Activated CD8-positive, alpha-beta memory T cell treated with anti-CD3 and anti-CD28 coated beads, Interleukin-2, amount 10 ng/mL, durations not matched to agents 7 days and 5 days (primary cell): ENCODE data around the gene TPCN1. TPM values are rescaled to one million over a fixed set of nuclear protein-coding genes. Genes with fewer than 3 reads are reported as not detected.
"Not testable (repeated sequence)": the region's sequence is repeated elsewhere in the genome, so short reads cannot be mapped to it uniquely, and the experiment has no call there.

Experiments used
- ATAC-seq: fragments of 150-1000 bp; cut with Tn5 transposase; one replicate; pipeline ENCODE4 v1.10.0; 2021; ENCODE audit warnings: moderate library complexity
- CTCF ChIA-PET: fragments of 350-600 bp; sonication (Branson Sonifier 250); formaldehyde crosslinking; loops from one replicate; lab custom pipeline; 2021; ENCODE audit warnings: antibody characterized with exemption; lab: Charles Lee
- DNase-seq: peaks from one replicate; pipeline ENCODE4 v3.0.0-alpha.2; 2020
- H3K27ac Mint-ChIP-seq: one replicate; pipeline ENCODE4 v1.8.0; 2021; ENCODE audit warnings: mild to moderate bottlenecking, mixed read lengths
- H3K27me3 Mint-ChIP-seq: one replicate; pipeline ENCODE4 v1.8.0; 2021; ENCODE audit warnings: mixed read lengths
- H3K36me3 Mint-ChIP-seq: one replicate; pipeline ENCODE4 v1.8.0; 2021; ENCODE audit warnings: mild to moderate bottlenecking, mixed read lengths
- H3K4me1 Mint-ChIP-seq: one replicate; pipeline ENCODE4 v1.8.0; 2021; ENCODE audit warnings: mixed read lengths
- H3K4me3 Mint-ChIP-seq: one replicate; pipeline ENCODE4 v1.8.0; 2021; ENCODE audit warnings: mild to moderate bottlenecking, moderate library complexity, mixed read lengths
- H3K9me3 Mint-ChIP-seq: one replicate; pipeline ENCODE4 v1.8.0; 2022; ENCODE audit warnings: low read depth, mixed read lengths
- total RNA-seq, 2 experiments: library from RNA; stranded (reverse); gene quantifications; one replicate each; pipeline ENCODE4 v1.2.3, GENCODE V29; 2021

The TPCN1 gene
- total RNA-seq, 2 experiments from 2014 or later, result 21.4 to 23.3 TPM

DNA sequence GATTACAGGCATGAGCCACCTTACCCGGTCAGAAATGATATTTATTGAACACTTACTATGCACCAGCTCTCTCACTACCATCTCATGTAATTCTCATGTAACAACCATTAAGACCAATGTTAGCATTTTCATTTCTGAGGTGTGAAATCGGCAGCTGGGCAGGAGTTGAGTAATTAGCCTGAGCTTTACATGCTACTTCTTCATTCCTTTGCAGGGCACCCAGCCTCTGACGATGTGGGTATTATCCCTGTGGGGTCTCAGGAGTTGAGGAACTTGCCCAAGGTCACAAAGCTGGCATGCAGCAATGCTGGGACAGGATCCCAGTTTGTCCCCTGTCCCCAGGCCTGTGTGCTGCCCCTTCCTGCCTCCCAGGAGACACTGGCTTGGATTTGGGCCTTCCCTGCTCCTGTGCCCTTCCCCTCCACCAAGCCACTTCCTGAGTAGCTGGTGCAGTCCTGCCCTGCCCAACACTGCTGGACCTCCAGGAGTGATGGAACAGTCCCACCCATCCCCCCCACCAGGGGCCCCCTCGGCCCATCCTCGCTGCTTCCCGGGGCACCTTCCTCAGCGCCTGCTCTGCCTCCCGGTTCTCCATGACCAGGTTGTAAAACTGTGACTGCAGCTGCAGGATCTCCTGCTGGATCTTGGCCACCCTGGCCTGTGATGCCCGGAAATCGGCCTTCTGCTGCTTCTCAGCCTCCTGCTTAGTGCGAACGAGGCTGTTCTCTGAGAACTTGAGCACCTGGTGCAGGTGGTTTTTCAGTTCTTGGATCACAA, 21.1 kb upstream of the TPCN1 start:
- H3K4me3 Mint-ChIP-seq, result no peak overlapping the region
- H3K27ac Mint-ChIP-seq, result no peak overlapping the region
- no peaks in the 10 kb centered on the region for H3K9me3 Mint-ChIP-seq
- peaks cover 2% of the 10 kb centered on the region for H3K36me3 Mint-ChIP-seq
- ATAC-seq (no peak), DNase-seq (no peak)
- no peaks in the 10 kb centered on the region for H3K27me3 Mint-ChIP-seq
- CTCF ChIA-PET, result interaction anchor here (1.1 to 2.5 kb wide), 5 partner anchors 8 to 225 kb away, joined by 3 to 7 read pairs (median 5); no protein-coding TSS in a partner anchor
- peaks cover 16% of the 10 kb centered on the region for H3K4me1 Mint-ChIP-seq

DNA sequence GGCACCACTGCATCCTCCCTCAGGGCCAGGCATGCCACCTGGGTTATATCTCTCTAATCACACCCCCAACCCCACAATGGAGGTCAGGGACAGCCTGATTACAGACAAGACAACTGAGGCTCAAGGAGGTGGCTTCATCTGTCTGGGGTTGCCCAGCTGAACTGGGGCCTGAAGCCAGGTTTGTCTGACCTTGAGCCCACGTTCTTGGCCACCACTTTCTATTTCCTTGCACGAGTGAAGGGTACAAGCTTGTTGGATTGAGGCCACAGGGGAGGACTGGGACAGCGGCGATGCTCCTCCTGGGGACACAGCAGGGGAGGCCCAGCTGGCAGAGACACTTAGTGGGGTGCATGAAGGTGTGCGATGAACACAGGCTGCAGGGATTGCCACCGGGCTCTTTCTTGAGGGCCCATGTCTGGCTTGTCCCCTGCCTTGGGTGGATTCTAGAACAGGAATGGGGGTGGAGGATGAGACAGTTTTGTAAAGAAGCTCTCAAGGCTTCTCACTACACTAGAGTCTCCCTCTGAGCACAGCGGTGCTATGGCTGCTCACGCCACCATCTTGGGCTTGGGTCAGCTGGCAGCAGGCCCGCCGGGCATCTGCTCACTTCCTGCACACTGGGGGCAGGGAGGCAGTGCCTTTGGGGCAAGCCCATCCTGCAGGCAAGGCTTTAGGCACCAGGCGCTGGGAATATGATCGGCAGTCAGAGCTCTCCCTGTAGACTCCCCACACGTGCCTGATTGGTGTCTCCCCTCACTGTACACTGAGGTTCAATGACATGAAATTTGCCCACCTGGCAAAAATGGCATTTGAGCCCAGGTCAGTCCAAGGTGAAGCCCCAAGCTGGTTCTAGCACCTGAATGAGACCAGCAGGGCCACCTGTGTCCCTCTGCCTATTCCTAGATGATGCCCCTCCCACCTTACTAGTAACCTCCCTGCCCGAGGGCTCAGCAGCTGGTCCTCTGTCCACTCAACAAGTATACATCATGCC, 19.8 kb upstream of the TPCN1 start:
- peaks cover 6% of the 10 kb centered on the region for H3K36me3 Mint-ChIP-seq
- no peak overlapping the region for H3K27ac Mint-ChIP-seq
- H3K9me3 Mint-ChIP-seq, result no peaks in the 10 kb centered on the region
- ATAC-seq (no peak), DNase-seq (no peak)
- H3K27me3 Mint-ChIP-seq, result no peaks in the 10 kb centered on the region
- CTCF ChIA-PET, result interaction anchor here (0.8 to 1.2 kb wide), 3 partner anchors 12 to 209 kb away, joined by 3 to 5 read pairs (median 3); no protein-coding TSS in a partner anchor
- no peak overlapping the region for H3K4me3 Mint-ChIP-seq
- peaks cover 20% of the 10 kb centered on the region for H3K4me1 Mint-ChIP-seq

GRCh38 chr12:113202300-113203075, 18.8 kb upstream of the TPCN1 start:
- Mint-ChIP-seq H3K9me3 (no peaks in the 10 kb centered on the region), H3K36me3 (peaks cover 8% of the 10 kb centered on the region), H3K4me3 (no peak overlapping the region), H3K27ac (no peak overlapping the region), H3K4me1 (peaks cover 25% of the 10 kb centered on the region), H3K27me3 (no peaks in the 10 kb centered on the region)
- CTCF ChIA-PET, result interaction anchor here (0.5 to 1.7 kb wide), 3 partner anchors 20 to 223 kb away, joined by 3 to 7 read pairs (median 6); no protein-coding TSS in a partner anchor
- no peak for DNase-seq
- no peak for ATAC-seq

GRCh38 chr12:113203852-113204760, 17.2 kb upstream of the TPCN1 start:
- H3K9me3 Mint-ChIP-seq, result no peaks in the 10 kb centered on the region
- peaks cover 41% of the 10 kb centered on the region for H3K4me1 Mint-ChIP-seq
- DNase-seq, result no peak
- no peak overlapping the region for H3K4me3 Mint-ChIP-seq
- H3K27me3 Mint-ChIP-seq, result no peaks in the 10 kb centered on the region
- H3K27ac Mint-ChIP-seq, result peak overlapping the region; percentile 61
- no peak for ATAC-seq
- peaks cover 8% of the 10 kb centered on the region for H3K36me3 Mint-ChIP-seq
- CTCF ChIA-PET, result interaction anchor here (0.9 to 2.8 kb wide), 6 partner anchors 9 to 221 kb away, joined by 3 to 12 read pairs (median 4); no protein-coding TSS in a partner anchor

- Mint-ChIP-seq H3K27me3 (no peaks in the 10 kb centered on the region), H3K27ac (no peak overlapping the region), H3K36me3 (peaks cover 8% of the 10 kb centered on the region), H3K9me3 (no peaks in the 10 kb centered on the region), H3K4me1 (peaks cover 46% of the 10 kb centered on the region), H3K4me3 (no peak overlapping the region)
- ATAC-seq, result no peak
- CTCF ChIA-PET, result interaction anchor here (1.2 to 2.8 kb wide), 5 partner anchors 8 to 221 kb away, joined by 3 to 12 read pairs (median 3); no protein-coding TSS in a partner anchor
- no peak for DNase-seq
Observed at GRCh38 chr12:113204804-113205203, 16.5 kb upstream of the TPCN1 start.

DNA sequence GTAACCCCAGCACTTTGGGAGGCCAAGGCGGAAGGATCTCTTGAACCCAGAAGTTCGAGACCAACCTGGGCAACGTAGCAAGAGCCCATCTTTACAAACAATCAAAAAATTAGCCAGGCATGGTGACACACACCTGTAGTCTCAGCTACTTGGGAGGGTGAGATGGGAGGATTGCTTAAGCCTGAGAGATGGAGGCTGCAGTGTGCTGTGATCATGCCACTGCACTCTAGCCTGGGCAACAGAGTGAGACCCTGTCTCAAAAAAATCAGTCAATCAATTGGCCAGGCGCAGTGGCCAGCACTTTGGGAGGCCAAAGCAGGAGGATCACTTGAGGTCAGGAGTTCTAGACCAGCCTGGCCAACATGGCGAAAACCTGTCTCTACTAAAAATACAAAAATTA, 14.5 kb upstream of the TPCN1 start:
- H3K4me3 Mint-ChIP-seq, result not testable (repeated sequence)
- CTCF ChIA-PET, result interaction anchor here (1.7 kb wide), 1 partner anchor 218 kb away, joined by 6 read pairs; no protein-coding TSS in a partner anchor

DNA sequence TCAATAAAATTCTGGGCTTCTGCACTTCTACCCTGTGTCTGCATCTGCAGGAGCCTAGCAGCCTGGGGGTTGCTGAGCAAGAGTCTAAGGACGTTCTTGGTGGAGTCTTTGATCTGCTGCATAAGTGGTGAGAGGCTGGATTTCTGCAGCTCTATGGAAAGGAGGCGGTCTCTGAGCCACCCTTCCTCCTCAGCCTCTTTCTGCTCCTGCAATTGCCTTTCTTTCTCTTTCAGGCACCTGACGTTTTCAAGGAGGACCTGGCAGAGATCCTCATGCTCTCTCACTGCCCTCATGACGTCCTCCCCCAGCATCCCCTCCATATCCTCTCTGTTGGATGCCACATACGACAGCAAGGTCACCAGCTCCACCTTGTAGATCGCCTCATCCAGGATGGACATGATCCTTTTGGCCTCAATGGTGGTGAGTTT, 13.6 kb upstream of the TPCN1 start:
- Mint-ChIP-seq H3K4me3 (no peak overlapping the region), H3K27ac (peak overlapping the region; percentile 90), H3K36me3 (peaks cover 17% of the 10 kb centered on the region), H3K9me3 (peaks cover 3% of the 10 kb centered on the region), H3K4me1 (peaks cover 70% of the 10 kb centered on the region), H3K27me3 (no peaks in the 10 kb centered on the region)
- peak; percentile 59 for DNase-seq
- peak; percentile 21 for ATAC-seq
- CTCF ChIA-PET, result interaction anchor here (0.7 to 4.5 kb wide), 9 partner anchors 8 to 218 kb away, joined by 3 to 31 read pairs (median 3); partner anchors contain the start of genes DDX54 and TPCN1

More for the DNA sequence above, 14.5 kb upstream of the TPCN1 start:
- Mint-ChIP-seq H3K36me3 (peaks cover 17% of the 10 kb centered on the region), H3K4me1 (peaks cover 66% of the 10 kb centered on the region)
- not testable (repeated sequence) for H3K27me3 Mint-ChIP-seq, DNase-seq, H3K27ac Mint-ChIP-seq, H3K9me3 Mint-ChIP-seq, ATAC-seq

- peak overlapping the region; percentile 90 for H3K27ac Mint-ChIP-seq
- peak overlapping the region; percentile 37 for H3K4me3 Mint-ChIP-seq
- H3K9me3 Mint-ChIP-seq, result peaks cover 3% of the 10 kb centered on the region
- CTCF ChIA-PET, result interaction anchor here (0.7 to 4.5 kb wide), 10 partner anchors 9 to 217 kb away, joined by 3 to 31 read pairs (median 4); partner anchors contain the start of genes DDX54 and TPCN1
- ATAC-seq (peak; percentile 85), DNase-seq (peak; percentile 94)
- no peaks in the 10 kb centered on the region for H3K27me3 Mint-ChIP-seq
- peaks cover 17% of the 10 kb centered on the region for H3K36me3 Mint-ChIP-seq
- H3K4me1 Mint-ChIP-seq, result peaks cover 73% of the 10 kb centered on the region
Observed at GRCh38 chr12:113208041-113208934, 13.0 kb upstream of the TPCN1 start.

GRCh38 chr12:113211160-113211559, 10.1 kb upstream of the TPCN1 start:
- H3K27ac Mint-ChIP-seq, result peak overlapping the region; percentile 6
- CTCF ChIA-PET, result interaction anchor here (4.5 kb wide), 1 partner anchor 11 kb away, joined by 31 read pairs; the partner anchor contains the start of gene TPCN1
- ATAC-seq, result no peak

GRCh38 chr12:113214895-113215400, 6.3 kb upstream of the TPCN1 start:
- CTCF ChIA-PET, result no interaction called here
- Mint-ChIP-seq H3K4me1 (peaks cover 50% of the 10 kb centered on the region), H3K27me3 (peaks cover 3% of the 10 kb centered on the region), H3K9me3 (peaks cover 3% of the 10 kb centered on the region), H3K4me3 (no peak overlapping the region), H3K36me3 (peaks cover 9% of the 10 kb centered on the region), H3K27ac (no peak overlapping the region)
- DNase-seq (peak; percentile 58), ATAC-seq (peak; percentile 44)

More at GRCh38 chr12:113211160-113211559, 10.1 kb upstream of the TPCN1 start:
- DNase-seq, result no peak
- Mint-ChIP-seq H3K4me1 (peaks cover 79% of the 10 kb centered on the region), H3K27me3 (no peaks in the 10 kb centered on the region), H3K4me3 (no peak overlapping the region), H3K9me3 (peaks cover 3% of the 10 kb centered on the region), H3K36me3 (peaks cover 15% of the 10 kb centered on the region)
